Mesenteric fat pad (tissue), 1 donor: ENCODE results near the gene IFNB1. TPM values are rescaled to one million over a fixed set of nuclear protein-coding genes. Genes with fewer than 3 reads are reported as not detected.

ENCODE experiments used
- DNase-seq: peaks from one replicate; pipeline ENCODE4 v3.0.0-alpha.2; 2020; ENCODE audit warnings: low spot score
- total RNA-seq: library from RNA; stranded (reverse); fragmentation: NEBNext Ultra II Directional; extraction: Animal tissue kit (Norgen Biotek cat#: 25700); gene quantifications from one replicate; pipeline ENCODE4 v1.2.1, GENCODE V29; 2021
- donor health status: DM: yes; HTN: yes; CAD: no.

Gene IFNB1
- total RNA-seq, 1 donor from 2014 or later: not detected

- no peak for DNase-seq
These were observed 6.8 kb downstream of the IFNB1 start for GRCh38 chr9:21070906-21071305.

DNA sequence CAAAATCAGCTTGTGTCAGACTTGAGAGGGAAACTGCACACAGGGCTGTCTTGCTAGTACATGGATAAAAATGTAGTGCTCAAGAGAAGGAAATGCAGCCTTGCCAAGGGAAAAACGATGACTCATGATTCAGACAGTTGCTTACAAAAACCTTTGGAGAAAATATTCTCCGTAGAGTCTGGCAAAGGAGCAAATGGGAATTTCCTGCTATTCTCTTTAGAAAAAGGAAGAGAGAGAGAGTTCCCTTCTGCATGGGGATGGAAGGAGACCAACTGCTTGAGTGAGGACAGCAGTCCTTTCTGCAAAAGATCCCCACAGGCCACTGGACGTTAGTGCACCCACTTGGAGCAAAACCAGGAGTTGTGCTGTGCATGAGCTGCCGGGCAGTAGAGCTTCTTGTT is 7.6 kb downstream of the IFNB1 start:
- no peak for DNase-seq

- DNase-seq: no peak
These were observed 16.7 kb downstream of the IFNB1 start for GRCh38 chr9:21060919-21061561.

GRCh38 chr9:21056931-21057330 is 20.8 kb downstream of the IFNB1 start:
- no peak for DNase-seq

- no peak for DNase-seq
These were observed 23.9 kb downstream of the IFNB1 start for GRCh38 chr9:21053851-21054250.

DNA sequence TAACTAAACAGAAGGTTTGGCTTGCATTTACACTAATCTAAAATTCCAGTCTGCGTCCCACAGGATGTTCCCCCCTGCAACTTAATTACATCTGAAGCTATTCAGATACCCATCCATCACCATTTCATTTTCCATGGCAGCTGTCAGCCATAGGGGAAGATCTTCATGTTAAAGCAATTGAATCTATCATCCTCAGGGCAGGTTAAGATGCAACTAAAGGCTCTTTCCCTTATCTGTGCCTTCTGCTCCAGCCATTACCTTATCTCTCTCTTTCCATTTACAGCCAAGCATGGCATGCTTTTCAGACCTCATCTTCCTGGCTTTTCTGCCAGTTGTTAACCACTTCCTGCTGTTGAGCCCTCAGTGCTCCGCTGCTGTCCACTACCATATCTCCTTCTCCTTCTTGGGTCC is 30.5 kb downstream of the IFNB1 start:
- no peak for DNase-seq

DNA sequence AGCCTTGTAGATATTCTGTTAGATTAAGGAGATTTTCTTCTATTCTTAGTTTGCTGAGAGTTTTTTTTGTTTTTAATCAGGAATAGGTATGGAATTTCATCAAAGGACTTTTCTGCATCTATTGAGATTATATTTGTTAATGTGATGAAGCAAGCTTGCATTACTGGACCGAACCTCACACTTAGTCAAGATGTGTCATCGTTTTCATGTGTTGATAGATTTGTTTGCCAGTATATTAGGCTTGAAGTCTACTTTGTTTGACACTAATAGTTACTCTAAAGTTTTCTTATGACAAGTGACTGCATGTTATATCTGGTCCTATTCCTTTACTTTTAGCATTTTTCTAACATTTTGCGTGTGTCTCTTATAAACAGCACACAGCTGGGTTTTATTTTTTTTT is 33.9 kb downstream of the IFNB1 start:
- no peak for DNase-seq

- no peak for DNase-seq
These were observed 35.3 kb downstream of the IFNB1 start for GRCh38 chr9:21042466-21042865.

- DNase-seq: no peak
These were observed 38.4 kb downstream of the IFNB1 start for GRCh38 chr9:21039302-21039701.

GRCh38 chr9:21037278-21037677 is 40.5 kb downstream of the IFNB1 start:
- no peak for DNase-seq

DNA sequence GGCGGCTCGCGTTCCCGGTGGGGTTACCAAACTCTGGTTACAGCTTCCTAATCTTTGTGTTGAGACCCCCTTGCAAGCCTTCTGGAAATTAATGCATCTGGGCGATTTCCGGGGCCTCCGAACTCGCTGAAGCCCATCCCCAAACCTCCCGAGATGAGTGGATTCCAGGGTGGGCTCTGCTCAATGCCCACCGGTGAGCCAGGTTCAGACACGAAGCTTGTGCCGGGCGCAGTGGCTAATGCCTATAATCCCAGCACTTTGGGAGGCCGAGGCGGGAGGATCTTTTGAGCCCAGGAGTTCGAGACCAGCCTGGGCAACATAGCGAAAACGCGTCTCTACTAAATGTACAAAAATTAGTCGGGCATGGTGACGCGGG is 45.9 kb downstream of the IFNB1 start:
- DNase-seq: no peak

DNA sequence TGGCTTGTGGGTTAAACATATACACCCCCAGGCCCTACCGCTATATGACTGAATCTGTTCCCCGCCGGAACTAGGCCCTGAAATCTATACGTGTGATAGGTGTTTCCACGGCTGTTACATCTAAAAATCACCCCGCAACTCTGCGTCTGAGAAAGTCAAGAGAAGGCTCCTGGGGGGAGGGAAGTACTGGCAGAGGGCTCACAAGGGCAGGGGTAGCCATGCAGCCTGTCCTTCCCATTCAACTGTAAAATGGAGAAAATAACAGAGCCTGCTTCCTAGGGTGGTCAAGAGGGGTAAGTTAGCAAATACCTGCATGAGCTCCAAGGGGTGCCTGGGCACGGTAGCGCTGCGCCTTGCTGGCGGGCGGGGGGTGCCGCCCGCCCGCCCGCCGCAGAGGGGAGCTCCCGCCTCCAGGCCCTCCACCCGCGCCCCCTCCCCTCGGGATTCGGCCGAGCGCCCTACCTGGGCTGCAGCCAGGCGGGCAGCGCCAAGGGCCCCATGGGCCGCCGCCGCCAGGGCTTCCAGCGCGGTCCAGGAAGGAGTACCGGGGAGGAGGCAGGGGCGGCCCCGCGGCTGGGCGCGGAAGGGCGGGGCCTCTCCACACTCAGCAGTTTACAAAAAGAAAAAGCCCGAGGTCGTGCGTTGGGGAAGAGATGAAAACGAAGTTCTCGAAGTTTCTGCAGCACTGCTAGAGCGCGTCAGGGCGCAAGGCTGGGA is 46.5 kb downstream of the IFNB1 start, which contains the start of gene HACD4:
TSS of gene HACD4 (minus strand) at position 550 of the 717 bp plus-strand sequence. CDS start at position 500, 50 bp downstream.
- peak; percentile 89 for DNase-seq

GRCh38 chr9:21030389-21031035 is 47.2 kb downstream of the IFNB1 start:
- no peak for DNase-seq

GRCh38 chr9:21029661-21030060 is 48.1 kb downstream of the IFNB1 start:
- DNase-seq: no peak

DNA sequence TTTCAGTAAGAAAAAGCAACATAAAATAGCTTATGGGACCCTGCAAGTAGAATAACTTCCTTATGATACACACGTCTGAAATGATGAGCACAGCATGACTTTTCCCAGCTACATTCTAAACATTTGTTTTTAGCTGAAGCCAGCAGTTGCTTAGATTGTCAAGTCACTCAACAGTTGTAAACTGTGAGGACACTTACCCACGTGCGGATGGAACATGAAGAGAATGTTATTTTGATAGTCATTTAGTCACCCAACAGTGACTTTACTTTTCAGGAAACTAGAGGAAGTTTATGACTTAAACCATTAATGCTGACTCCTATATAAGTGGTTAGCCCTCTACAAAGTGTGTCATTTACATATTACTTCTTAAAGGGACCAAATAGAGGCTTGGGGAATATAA is 49.3 kb downstream of the IFNB1 start:
- DNase-seq: no peak

- DNase-seq: no peak
These were observed 50.4 kb downstream of the IFNB1 start for GRCh38 chr9:21027295-21027694.

Other genes starting within 250 kb of the IFNB1 start
- gene HACD4, start 46.3 kb downstream of the IFNB1 start, total RNA-seq: 2.2 TPM
- not detected for gene IFNW1, start 63.9 kb upstream of the IFNB1 start, total RNA-seq
- not detected for gene IFNA21, start 88.7 kb upstream of the IFNB1 start, total RNA-seq
- not detected for gene IFNA4, start 109.6 kb upstream of the IFNB1 start, total RNA-seq
- not detected for gene IFNA7, start 124.3 kb upstream of the IFNB1 start, total RNA-seq
- gene IFNA10, start 129.2 kb upstream of the IFNB1 start, total RNA-seq: not detected
- gene IFNA16, start 139.4 kb upstream of the IFNB1 start, total RNA-seq: not detected
- not detected for gene IFNA17, start 150.3 kb upstream of the IFNB1 start, total RNA-seq
- not detected for gene IFNA14, start 162.1 kb upstream of the IFNB1 start, total RNA-seq
- not detected for gene IFNA5, start 227.4 kb upstream of the IFNB1 start, total RNA-seq